ENCODE data around the gene WNT16. TPM values are rescaled to one million over a fixed set of nuclear protein-coding genes. Genes with fewer than 3 reads are reported as not detected.

Gene WNT16
- total RNA-seq, 3 donors from 2014 or later: 0.15 TPM; not detected in 2

GRCh38 chr7:121351682-121352081, 22.9 kb downstream of the WNT16 start:
- Histone ChIP-seq H3K27ac (no peak overlapping the region), H3K4me1 (no peaks in the 10 kb centered on the region), H3K9me3 (no peaks in the 10 kb centered on the region), H3K36me3 (no peaks in the 10 kb centered on the region), H3K4me3 (no peak overlapping the region), H3K27me3 (no peaks in the 10 kb centered on the region)
- DNase-seq (ENCODE audit: low spot score in 2 of 2): no peak
- intact Hi-C loops (cut with DNase I; ENCODE audit: low total_unique reads): no loop called here
- no peak for TF ChIP-seq POLR2A (IDR thresholded peaks at IDR 0.05)
- no peak for TF ChIP-seq CTCF (IDR thresholded peaks at IDR 0.05)
- TF ChIP-seq POLR2AphosphoS5 (IDR thresholded peaks at IDR 0.05): no peak

GRCh38 chr7:121352323-121352722, 23.5 kb downstream of the WNT16 start:
- H3K36me3 ChIP-seq: no peaks in the 10 kb centered on the region
- no peak overlapping the region for H3K27ac ChIP-seq
- intact Hi-C loops (cut with DNase I; ENCODE audit: low total_unique reads): no loop called here
- H3K4me3 ChIP-seq: no peak overlapping the region
- DNase-seq (ENCODE audit: low spot score in 2 of 2): no peak
- no peaks in the 10 kb centered on the region for H3K27me3 ChIP-seq
- no peak for TF ChIP-seq POLR2AphosphoS5 (IDR thresholded peaks at IDR 0.05)
- no peaks in the 10 kb centered on the region for H3K9me3 ChIP-seq
- H3K4me1 ChIP-seq: no peaks in the 10 kb centered on the region

- H3K36me3 ChIP-seq: no peaks in the 10 kb centered on the region
- intact Hi-C loops (cut with DNase I; ENCODE audit: low total_unique reads): no loop called here
- H3K4me3 ChIP-seq: no peak overlapping the region
- TF ChIP-seq CTCF (IDR thresholded peaks at IDR 0.05) (no peak), POLR2AphosphoS5 (IDR thresholded peaks at IDR 0.05) (no peak), POLR2A (IDR thresholded peaks at IDR 0.05) (no peak)
- H3K27me3 ChIP-seq: no peaks in the 10 kb centered on the region
- no peaks in the 10 kb centered on the region for H3K4me1 ChIP-seq
- H3K27ac ChIP-seq: no peak overlapping the region
- no peaks in the 10 kb centered on the region for H3K9me3 ChIP-seq
- DNase-seq (ENCODE audit: low spot score in 2 of 2): no peak
Observed at GRCh38 chr7:121355574-121355973, 26.8 kb downstream of the WNT16 start.

GRCh38 chr7:121360564-121360963, 31.8 kb downstream of the WNT16 start:
- no peak for TF ChIP-seq CTCF (IDR thresholded peaks at IDR 0.05)
- no peak for TF ChIP-seq POLR2A (IDR thresholded peaks at IDR 0.05)
- TF ChIP-seq POLR2AphosphoS5 (IDR thresholded peaks at IDR 0.05): no peak
- Histone ChIP-seq H3K4me3 (no peak overlapping the region), H3K36me3 (no peaks in the 10 kb centered on the region), H3K27ac (no peak overlapping the region), H3K27me3 (no peaks in the 10 kb centered on the region), H3K9me3 (no peaks in the 10 kb centered on the region), H3K4me1 (no peaks in the 10 kb centered on the region)
- intact Hi-C loops (cut with DNase I; ENCODE audit: low total_unique reads): no loop called here
- no peak for DNase-seq (ENCODE audit: low spot score in 2 of 2)

GRCh38 chr7:121366852-121367431, 38.1 kb downstream of the WNT16 start:
- no peak for DNase-seq (ENCODE audit: low spot score in 2 of 2)
- intact Hi-C loops (cut with DNase I; ENCODE audit: low total_unique reads): loop anchor here (5.0 kb wide), 1 partner anchor 185 kb away; no protein-coding TSS in a partner anchor
- Histone ChIP-seq H3K27ac (no peak overlapping the region), H3K36me3 (no peaks in the 10 kb centered on the region), H3K4me1 (no peaks in the 10 kb centered on the region), H3K27me3 (no peaks in the 10 kb centered on the region), H3K9me3 (no peaks in the 10 kb centered on the region), H3K4me3 (no peak overlapping the region)
- TF ChIP-seq POLR2AphosphoS5 (IDR thresholded peaks at IDR 0.05): no peak
- TF ChIP-seq POLR2A (IDR thresholded peaks at IDR 0.05): no peak
- TF ChIP-seq CTCF (IDR thresholded peaks at IDR 0.05): peak; percentile 70 to 75 (median 75)

All from breast epithelium (tissue), 4 donors.